ENCODE data around the gene ECHDC3.
"Not testable (repeated sequence)": the region's sequence is repeated elsewhere in the genome, so short reads cannot be mapped to it uniquely, and the experiment has no call there.

The ECHDC3 gene

GRCh38 chr10:11742009-11742778 is at the start of gene ECHDC3:
ECHDC3 (plus strand) TSS chr10:11742382; CDS start chr10:11742577, 195 bp downstream.
- DNase-seq: peak; percentile 76

GRCh38 chr10:11693376-11693775 is 48.8 kb upstream of the ECHDC3 start:
- no peak for DNase-seq

- no peak for DNase-seq
Observed at GRCh38 chr10:11695779-11696178, 46.4 kb upstream of the ECHDC3 start.

GRCh38 chr10:11697718-11698527 is 44.3 kb upstream of the ECHDC3 start:
- no peak for DNase-seq

DNA sequence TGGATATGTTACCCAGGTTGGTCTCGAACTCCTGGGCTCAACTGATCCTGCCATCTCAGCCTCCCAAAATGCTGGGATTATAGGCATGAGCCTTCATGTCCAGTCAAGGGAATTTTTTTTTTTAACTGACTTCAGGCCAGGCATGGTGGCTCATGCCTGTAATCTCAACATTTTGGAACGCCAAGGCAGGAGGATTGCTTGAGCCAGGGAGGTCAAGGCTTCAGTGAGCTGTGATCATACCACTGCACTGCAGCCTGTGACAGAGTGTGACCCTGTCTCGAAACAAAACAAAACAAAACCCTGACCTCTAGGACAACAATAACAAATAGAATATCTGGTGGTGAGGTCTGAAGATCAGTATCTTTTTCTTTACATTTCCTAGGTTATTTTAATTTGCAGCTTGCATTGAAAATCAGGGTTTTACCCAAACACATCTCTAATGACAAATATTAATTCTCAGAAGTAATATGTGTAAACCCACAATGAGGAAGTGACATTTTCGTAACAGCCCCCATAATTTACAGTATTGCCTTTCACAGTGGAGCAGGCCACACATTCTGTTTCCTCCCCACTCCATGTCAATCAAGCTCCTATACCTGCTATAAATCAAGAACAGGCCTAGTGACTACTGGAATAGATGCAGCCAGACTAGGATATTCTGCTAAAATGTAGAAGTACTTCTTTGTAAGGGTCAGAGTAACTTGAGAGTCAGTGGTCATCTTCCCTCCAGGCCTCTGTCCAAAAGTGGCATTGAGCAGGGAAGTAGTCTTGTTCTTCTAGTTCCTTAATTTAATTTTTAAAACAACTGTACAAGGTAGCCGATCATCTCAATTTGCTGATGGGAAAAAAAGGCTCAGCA is 43.3 kb upstream of the ECHDC3 start:
- DNase-seq: no peak

GRCh38 chr10:11699550-11700097 is 42.6 kb upstream of the ECHDC3 start:
- DNase-seq: no peak

DNA sequence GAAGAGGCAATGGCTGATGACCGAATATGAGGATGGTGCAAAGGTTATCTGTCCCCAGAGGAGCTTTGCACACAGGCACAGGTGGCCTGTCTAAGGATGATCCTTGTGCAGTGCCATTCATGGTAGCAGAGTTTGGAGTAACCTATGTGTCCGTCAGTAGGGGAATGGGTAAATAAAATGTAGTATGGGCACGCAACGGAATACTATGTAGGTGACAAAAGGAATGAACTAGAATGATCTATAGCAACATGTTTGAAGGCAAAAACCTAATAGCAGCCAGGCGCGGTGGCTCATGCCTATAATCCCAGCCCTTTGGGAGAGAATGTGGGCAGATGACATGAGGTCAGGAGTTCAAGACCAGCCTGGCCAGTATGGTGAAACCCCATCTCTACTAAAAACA is 41.6 kb upstream of the ECHDC3 start:
- DNase-seq: no peak

DNA sequence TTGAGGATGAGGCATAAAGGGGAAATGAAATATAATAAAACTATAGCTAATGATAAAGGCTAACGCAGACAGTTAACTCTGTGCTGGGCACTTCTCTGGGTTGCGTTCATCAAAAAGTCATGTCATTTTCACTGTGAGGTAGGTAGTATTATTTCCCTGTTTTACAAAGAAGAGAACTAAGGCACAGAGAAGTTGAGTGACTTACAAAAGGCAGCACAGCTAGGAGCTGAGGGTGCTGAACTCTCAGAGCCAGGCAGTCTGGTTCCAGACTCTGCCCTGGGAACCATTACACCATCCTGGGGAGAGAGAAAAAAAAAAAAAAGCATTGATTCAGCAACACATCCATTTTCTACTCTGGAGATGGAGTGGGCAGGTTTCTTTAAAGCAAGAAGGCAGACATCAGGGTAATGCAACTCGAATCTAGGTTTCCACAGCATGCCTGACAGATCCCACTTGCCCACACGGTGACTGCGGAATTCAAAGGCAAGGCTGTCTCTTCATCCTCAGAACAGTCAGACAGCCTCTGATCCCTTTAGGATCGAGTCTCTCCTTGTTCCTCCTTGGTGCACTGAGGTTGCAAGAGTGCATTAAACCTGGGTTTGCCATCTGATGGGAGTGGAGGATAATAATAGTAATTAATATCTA is 40.6 kb upstream of the ECHDC3 start:
- DNase-seq: no peak

GRCh38 chr10:11702264-11702663 is 39.9 kb upstream of the ECHDC3 start:
- DNase-seq: no peak

- DNase-seq: no peak
Observed at GRCh38 chr10:11704092-11704491, 38.1 kb upstream of the ECHDC3 start.

GRCh38 chr10:11705722-11706121 is 36.5 kb upstream of the ECHDC3 start:
- DNase-seq: no peak

GRCh38 chr10:11706895-11707567 is 35.2 kb upstream of the ECHDC3 start:
- DNase-seq: no peak

GRCh38 chr10:11707624-11708350 is 34.4 kb upstream of the ECHDC3 start:
- DNase-seq: no peak

- DNase-seq: not testable (repeated sequence)
Observed at GRCh38 chr10:11708801-11709200, 33.4 kb upstream of the ECHDC3 start.

GRCh38 chr10:11712744-11713143 is 29.4 kb upstream of the ECHDC3 start:
- no peak for DNase-seq

GRCh38 chr10:11713186-11713743 is 28.9 kb upstream of the ECHDC3 start:
- DNase-seq: no peak

DNA sequence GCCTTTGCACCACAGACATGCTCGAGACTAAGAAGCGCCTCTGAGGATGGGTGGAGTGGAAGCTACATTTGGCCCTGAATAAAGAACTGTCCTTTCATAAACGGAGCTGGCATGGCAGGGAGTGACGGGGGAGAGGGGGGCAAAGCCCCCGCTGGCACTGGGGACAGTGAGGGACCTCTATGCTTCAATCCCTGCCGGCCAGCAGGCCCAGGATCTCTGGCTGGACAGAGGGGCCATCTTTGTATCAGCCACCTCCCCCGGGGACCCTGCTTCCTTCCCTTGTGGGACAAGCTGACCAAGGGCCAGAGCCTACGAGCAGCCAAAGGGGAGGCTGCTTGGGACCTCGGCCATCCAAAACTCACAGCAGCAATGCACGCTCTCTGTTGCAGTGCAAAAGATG is 28.2 kb upstream of the ECHDC3 start:
- no peak for DNase-seq

GRCh38 chr10:11714750-11715365 is 27.3 kb upstream of the ECHDC3 start:
- no peak for DNase-seq

GRCh38 chr10:11715815-11716494 is 26.2 kb upstream of the ECHDC3 start:
- no peak for DNase-seq

GRCh38 chr10:11716686-11717085 is 25.5 kb upstream of the ECHDC3 start:
- no peak for DNase-seq

Data from activated CD8-positive, alpha-beta memory T cell treated with anti-CD3 and anti-CD28 coated beads, Interleukin-2, amount 50 U/mL, for 48 hours (primary cell).